Suprapubic skin (tissue), 3 donors: Measurements from ENCODE around the gene IP6K2.

ENCODE experiments used
- POLR2A ChIP-seq, 2 donors: fragments of 450-650 bp; IDR thresholded peaks; one replicate each; pipeline ENCODE4 v1.6.1; 2017; ENCODE audit warnings: antibody characterized with exemption in 2 of 2, mild to moderate bottlenecking in 2 of 2, moderate library complexity in 2 of 2
- TF ChIP-seq, protein P1 (sequence below), 2 donors: fragments of 200-600 bp in 1 of 2; fragments of 450-650 bp in 1 of 2; sonication (generic) in 1 of 2; IDR thresholded peaks; one replicate each; pipeline ENCODE4 v1.5.1; 2016 to 2019; ENCODE audit warnings: antibody characterized with exemption in 2 of 2, mild to moderate bottlenecking in 1 of 2, moderate library complexity in 1 of 2

DNA sequence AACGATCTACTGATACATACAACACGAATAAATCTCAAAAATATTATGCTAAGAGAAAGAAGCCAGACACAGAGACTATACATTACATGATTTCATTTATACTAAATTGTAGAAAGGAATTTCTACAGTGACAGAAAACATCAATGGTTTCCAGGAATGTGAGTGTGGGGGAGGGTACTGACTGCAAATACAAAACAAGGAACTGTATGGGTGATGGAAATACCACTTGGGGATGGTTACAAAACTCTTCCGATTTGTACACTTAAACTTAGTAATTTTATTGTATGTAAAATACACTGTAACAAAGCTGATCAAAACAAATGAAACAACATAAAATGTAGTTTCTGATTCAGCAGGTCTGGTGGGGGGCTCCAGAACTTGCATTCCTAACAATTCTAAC is 45.8 kb upstream of the IP6K2 start:
- TF ChIP-seq, protein P1, sequence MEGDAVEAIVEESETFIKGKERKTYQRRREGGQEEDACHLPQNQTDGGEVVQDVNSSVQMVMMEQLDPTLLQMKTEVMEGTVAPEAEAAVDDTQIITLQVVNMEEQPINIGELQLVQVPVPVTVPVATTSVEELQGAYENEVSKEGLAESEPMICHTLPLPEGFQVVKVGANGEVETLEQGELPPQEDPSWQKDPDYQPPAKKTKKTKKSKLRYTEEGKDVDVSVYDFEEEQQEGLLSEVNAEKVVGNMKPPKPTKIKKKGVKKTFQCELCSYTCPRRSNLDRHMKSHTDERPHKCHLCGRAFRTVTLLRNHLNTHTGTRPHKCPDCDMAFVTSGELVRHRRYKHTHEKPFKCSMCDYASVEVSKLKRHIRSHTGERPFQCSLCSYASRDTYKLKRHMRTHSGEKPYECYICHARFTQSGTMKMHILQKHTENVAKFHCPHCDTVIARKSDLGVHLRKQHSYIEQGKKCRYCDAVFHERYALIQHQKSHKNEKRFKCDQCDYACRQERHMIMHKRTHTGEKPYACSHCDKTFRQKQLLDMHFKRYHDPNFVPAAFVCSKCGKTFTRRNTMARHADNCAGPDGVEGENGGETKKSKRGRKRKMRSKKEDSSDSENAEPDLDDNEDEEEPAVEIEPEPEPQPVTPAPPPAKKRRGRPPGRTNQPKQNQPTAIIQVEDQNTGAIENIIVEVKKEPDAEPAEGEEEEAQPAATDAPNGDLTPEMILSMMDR (IDR thresholded peaks at IDR 0.05) = no peak
- TF ChIP-seq POLR2A (IDR thresholded peaks at IDR 0.05) = no peak
